ENCODE data around the gene PTMA. TPM values are rescaled to one million over a fixed set of nuclear protein-coding genes. Genes with fewer than 3 reads are reported as not detected.

The PTMA gene
- total RNA-seq, 6 experiments from 2014 or later = 467 to 853 (median 787) TPM

DNA sequence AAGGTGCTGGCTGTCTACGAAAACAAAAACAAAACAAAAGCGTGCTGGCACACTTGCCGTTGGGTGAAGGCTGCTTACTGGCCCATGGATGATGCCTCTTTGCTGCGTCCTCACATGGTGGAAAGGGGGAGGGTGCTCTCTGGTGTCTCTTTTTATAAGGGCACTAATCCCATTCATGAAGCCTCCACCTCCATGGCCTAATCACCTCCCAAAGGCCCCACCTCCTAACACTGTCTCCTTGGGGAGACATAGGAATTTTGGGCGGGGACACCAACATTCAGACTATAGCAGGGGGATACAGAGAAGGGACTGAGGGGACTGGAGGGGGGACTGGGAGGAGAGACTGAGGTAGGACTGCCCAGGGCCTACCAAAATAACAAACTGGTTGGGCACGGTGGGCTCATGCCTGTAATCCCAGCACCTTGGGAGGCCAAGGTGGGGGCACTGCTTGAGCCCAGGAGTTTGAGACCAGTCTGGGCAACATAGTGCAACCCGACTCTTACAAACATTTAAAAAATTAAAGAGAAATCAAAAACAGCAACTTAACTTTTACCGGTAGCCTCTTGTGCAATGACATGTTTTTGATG, 14.5 kb downstream of the PTMA start:
- Mint-ChIP-seq H3K27me3 (ENCODE audit: insufficient read depth) (no peaks in the 10 kb centered on the region; the same call in 1 of the 2 replicates), H3K4me1 (ENCODE audit: low read depth) (peaks cover 6% of the 10 kb centered on the region), H3K27ac (no peak overlapping the region), H3K9me3 (no peaks in the 10 kb centered on the region), H3K36me3 (ENCODE audit: low read depth) (no peaks in the 10 kb centered on the region), H3K4me3 (no peak overlapping the region)
- TF ChIP-seq, protein P1, sequence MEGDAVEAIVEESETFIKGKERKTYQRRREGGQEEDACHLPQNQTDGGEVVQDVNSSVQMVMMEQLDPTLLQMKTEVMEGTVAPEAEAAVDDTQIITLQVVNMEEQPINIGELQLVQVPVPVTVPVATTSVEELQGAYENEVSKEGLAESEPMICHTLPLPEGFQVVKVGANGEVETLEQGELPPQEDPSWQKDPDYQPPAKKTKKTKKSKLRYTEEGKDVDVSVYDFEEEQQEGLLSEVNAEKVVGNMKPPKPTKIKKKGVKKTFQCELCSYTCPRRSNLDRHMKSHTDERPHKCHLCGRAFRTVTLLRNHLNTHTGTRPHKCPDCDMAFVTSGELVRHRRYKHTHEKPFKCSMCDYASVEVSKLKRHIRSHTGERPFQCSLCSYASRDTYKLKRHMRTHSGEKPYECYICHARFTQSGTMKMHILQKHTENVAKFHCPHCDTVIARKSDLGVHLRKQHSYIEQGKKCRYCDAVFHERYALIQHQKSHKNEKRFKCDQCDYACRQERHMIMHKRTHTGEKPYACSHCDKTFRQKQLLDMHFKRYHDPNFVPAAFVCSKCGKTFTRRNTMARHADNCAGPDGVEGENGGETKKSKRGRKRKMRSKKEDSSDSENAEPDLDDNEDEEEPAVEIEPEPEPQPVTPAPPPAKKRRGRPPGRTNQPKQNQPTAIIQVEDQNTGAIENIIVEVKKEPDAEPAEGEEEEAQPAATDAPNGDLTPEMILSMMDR (IDR thresholded peaks at IDR 0.05) = no peak
- no peak for DNase-seq

GRCh38 chr2:231725476-231725875, 17.2 kb downstream of the PTMA start:
- no peaks in the 10 kb centered on the region; the same call in 1 of the 2 replicates for H3K4me1 Mint-ChIP-seq (ENCODE audit: low read depth)

GRCh38 chr2:231726276-231726675, 18.0 kb downstream of the PTMA start:
- H3K4me1 Mint-ChIP-seq (ENCODE audit: low read depth) = no peaks in the 10 kb centered on the region; the same call in 1 of the 2 replicates
- peaks cover 4% of the 10 kb centered on the region; the same call in 1 of the 2 replicates for H3K36me3 Mint-ChIP-seq (ENCODE audit: low read depth)
- TF ChIP-seq, protein P1 (IDR thresholded peaks at IDR 0.05) = no peak
- H3K27me3 Mint-ChIP-seq (ENCODE audit: insufficient read depth) = no peaks in the 10 kb centered on the region; the same call in 1 of the 2 replicates
- H3K27ac Mint-ChIP-seq = no peak overlapping the region
- H3K9me3 Mint-ChIP-seq = no peaks in the 10 kb centered on the region
- DNase-seq = no peak
- H3K4me3 Mint-ChIP-seq = no peak overlapping the region

More at GRCh38 chr2:231725476-231725875, 17.2 kb downstream of the PTMA start:
- Mint-ChIP-seq H3K4me3 (no peak overlapping the region), H3K36me3 (ENCODE audit: low read depth) (peaks cover 4% of the 10 kb centered on the region; the same call in 1 of the 2 replicates), H3K27me3 (ENCODE audit: insufficient read depth) (no peaks in the 10 kb centered on the region; the same call in 1 of the 2 replicates), H3K27ac (no peak overlapping the region), H3K9me3 (no peaks in the 10 kb centered on the region)
- no peak for DNase-seq
- TF ChIP-seq, protein P1 (IDR thresholded peaks at IDR 0.05) = no peak

- H3K4me1 Mint-ChIP-seq (ENCODE audit: low read depth) = no peaks in the 10 kb centered on the region
- H3K27ac Mint-ChIP-seq = no peak overlapping the region
- H3K9me3 Mint-ChIP-seq = no peaks in the 10 kb centered on the region
- no peaks in the 10 kb centered on the region; the same call in 1 of the 2 replicates for H3K27me3 Mint-ChIP-seq (ENCODE audit: insufficient read depth)
- H3K4me3 Mint-ChIP-seq = no peak overlapping the region
- TF ChIP-seq, protein P1 (IDR thresholded peaks at IDR 0.05) = no peak
- no peak for DNase-seq
- H3K36me3 Mint-ChIP-seq (ENCODE audit: low read depth) = peaks cover 4% of the 10 kb centered on the region; the same call in 1 of the 2 replicates
Observed at GRCh38 chr2:231727621-231728020, 19.3 kb downstream of the PTMA start.

DNA sequence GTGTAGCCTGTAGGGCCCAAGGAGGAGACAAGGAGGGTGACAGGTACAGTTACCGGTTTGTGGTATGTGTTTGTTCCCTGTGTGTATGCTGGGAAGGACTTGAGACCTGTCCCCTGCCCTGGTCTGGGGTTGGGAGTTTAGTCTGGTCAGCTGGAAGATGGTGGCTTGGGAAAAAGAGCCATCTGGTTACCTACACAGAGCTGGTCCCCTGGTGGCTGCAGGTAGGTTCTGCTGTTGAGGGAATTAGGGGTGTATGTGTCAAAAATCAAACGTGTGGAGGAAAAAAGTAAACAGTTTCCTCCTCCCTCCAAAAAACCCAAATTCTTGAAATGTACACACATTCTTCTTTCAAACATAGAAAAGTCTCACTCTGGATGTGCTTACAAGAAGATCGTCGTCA, 24.3 kb downstream of the PTMA start:
- Mint-ChIP-seq H3K27ac (no peak overlapping the region), H3K4me3 (no peak overlapping the region), H3K9me3 (no peaks in the 10 kb centered on the region), H3K4me1 (ENCODE audit: low read depth) (no peaks in the 10 kb centered on the region), H3K36me3 (ENCODE audit: low read depth) (peaks cover 4% of the 10 kb centered on the region; the same call in 1 of the 2 replicates), H3K27me3 (ENCODE audit: insufficient read depth) (no peaks in the 10 kb centered on the region)
- TF ChIP-seq, protein P1 (IDR thresholded peaks at IDR 0.05) = peak; percentile 32
- no peak for DNase-seq

Data from HFFc6 (cell line).